IPS DF 6.9 (cell line): ENCODE results near the gene MRC1.

ENCODE experiments used
- DNase-seq: peaks from one replicate; pipeline ENCODE4 v3.0.0-alpha.2; 2013; ENCODE audit warnings: low read depth, low spot score
- H3K27ac ChIP-seq: one replicate; pipeline ENCODE4 v1.5.1; 2013; ENCODE audit warnings: low read length, control low read depth
- H3K27me3 ChIP-seq: 2 replicates; pipeline ENCODE4 v1.6.1; 2013; ENCODE audit warnings: mild to moderate bottlenecking, low read length; ENCODE audit not compliant: control insufficient read depth, insufficient read depth
- H3K36me3 ChIP-seq: 2 replicates; pipeline ENCODE4 v1.6.1; 2013; ENCODE audit warnings: low read length; ENCODE audit not compliant: control insufficient read depth, insufficient read depth
- H3K4me1 ChIP-seq: 2 replicates; pipeline ENCODE4 v1.6.1; 2013; ENCODE audit warnings: low read length; ENCODE audit not compliant: control insufficient read depth, insufficient read depth
- H3K4me3 ChIP-seq: 2 replicates; pipeline ENCODE4 v1.5.1; 2013; ENCODE audit warnings: mild to moderate bottlenecking, low read length
- H3K9me3 ChIP-seq: 2 replicates; pipeline ENCODE4 v1.6.1; 2013; ENCODE audit warnings: low read length, inconsistent platforms; ENCODE audit not compliant: control insufficient read depth, insufficient read depth
- WGBS: extraction: QIAGEN DNeasy Blood & Tissue Kit; methylation state at CpG from one replicate; pipeline ENCODE4 v1.1.7; 2013; ENCODE audit warnings: mixed read lengths, missing lambda C conversion rate; ENCODE audit not compliant: insufficient read length, insufficient coverage; 5-methylcytosine and 5-hydroxymethylcytosine counted together

Gene MRC1

DNA sequence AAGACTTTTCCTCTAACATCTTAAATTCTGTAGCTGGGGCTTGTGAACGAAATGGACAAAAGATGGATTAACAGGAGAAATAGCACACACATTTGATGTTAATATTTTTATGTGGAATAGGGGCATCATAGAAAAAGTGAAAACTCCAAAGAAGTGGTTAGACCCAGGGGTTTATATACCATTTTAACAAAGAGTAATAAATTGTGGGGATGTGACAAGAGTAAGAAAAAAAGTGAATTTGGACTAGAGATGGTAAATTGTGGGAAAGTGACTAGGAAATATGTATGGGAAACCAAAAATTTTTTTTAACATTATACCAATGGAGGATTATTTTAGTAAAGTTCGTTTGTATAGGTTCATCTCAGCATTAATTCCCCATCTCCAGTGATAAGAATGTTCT is 150.7 kb downstream of the MRC1 start:
- H3K4me1 ChIP-seq, result no peaks in the 10 kb centered on the region
- WGBS, result no CpG with 5 or more reads among the region's 2 CpGs
- DNase-seq, result no peak
- H3K36me3 ChIP-seq, result no peaks in the 10 kb centered on the region
- no peak overlapping the region for H3K27ac ChIP-seq
- H3K9me3 ChIP-seq, result no peaks in the 10 kb centered on the region; the same call in 1 of the 2 replicates
- no peaks in the 10 kb centered on the region for H3K27me3 ChIP-seq
- no peak overlapping the region for H3K4me3 ChIP-seq
